Heart right ventricle (tissue), 16 donors: Measurements from ENCODE around the gene ZNF333. TPM values are rescaled to one million over a fixed set of nuclear protein-coding genes. Genes with fewer than 3 reads are reported as not detected.

Source experiments
- ATAC-seq, 8 donors: fragments of 200-7000 bp; cut with Tn5 transposase; one replicate each; pipeline ENCODE4 v1.9.1; 2020; ENCODE audit warnings: mild to moderate bottlenecking in 8 of 8, moderate library complexity in 8 of 8, moderate number of reproducible peaks in 1 of 8
- DNase-seq, 2 donors: peaks; one replicate each; pipeline ENCODE4 v3.0.0-alpha.2; 2020
- H3K27ac ChIP-seq, 10 donors: fragments of 200-600 bp; sonication (generic) in 2 of 10; one replicate each; pipeline versions ENCODE4 v1.5.0 to v1.8.0; 2020 to 2022; ENCODE audit warnings: mild to moderate bottlenecking in 3 of 10
- H3K27me3 ChIP-seq, 7 donors: fragments of 200-600 bp; one replicate each; pipeline ENCODE4 v1.8.0; 2021 to 2022; ENCODE audit warnings: mild to moderate bottlenecking in 2 of 7
- H3K36me3 ChIP-seq, 9 donors: fragments of 200-600 bp; sonication (generic) in 1 of 9; one replicate each; pipeline versions ENCODE4 v1.5.0 to v1.8.0; 2020 to 2022; ENCODE audit warnings: mild to moderate bottlenecking in 2 of 9
- H3K4me1 ChIP-seq, 9 donors: fragments of 200-600 bp; sonication (generic) in 1 of 9; one replicate each; pipeline versions ENCODE4 v1.5.0 to v1.8.0; 2020 to 2022; ENCODE audit warnings: mild to moderate bottlenecking in 4 of 9
- H3K4me3 ChIP-seq, 10 donors: fragments of 200-600 bp; sonication (generic) in 2 of 10; one replicate each; pipeline versions ENCODE4 v1.5.0 to v1.8.0; 2020 to 2022; ENCODE audit warnings: mild to moderate bottlenecking in 7 of 10, moderate library complexity in 2 of 10
- H3K9me3 ChIP-seq, 11 donors: fragments of 200-600 bp in 10 of 11; sonication (generic) in 2 of 11; one replicate each; pipeline versions ENCODE4 v1.5.0 to v1.8.0; 2013 to 2022; ENCODE audit warnings: mild to moderate bottlenecking in 2 of 11, control low read depth in 1 of 11, moderate library complexity in 1 of 11
- CTCF ChIP-seq, 9 donors: fragments of 200-600 bp; sonication (generic) in 2 of 9; IDR thresholded peaks; one replicate each; pipeline versions ENCODE4 v1.5.0 to v1.8.0; 2021 to 2022; ENCODE audit warnings: antibody characterized with exemption in 9 of 9, mild to moderate bottlenecking in 5 of 9, moderate library complexity in 1 of 9
- WGBS, 2 donors: extraction: QIAGEN DNeasy Blood & Tissue Kit; methylation state at CpG; one replicate each; pipeline ENCODE4 v1.1.7; 2013; ENCODE audit warnings: inconsistent platforms in 1 of 2; 5-methylcytosine and 5-hydroxymethylcytosine counted together
- intact Hi-C, 10 donors: fragments of 100-400 bp; cut with DNase I; formaldehyde crosslinking; loops; one replicate each; pipeline versions ENCODE4 v1.11.1 to v1.14.2; 2022
- polyA plus RNA-seq, 2 donors: library from polyadenylated mRNA; stranded (reverse); fragments of 200-250 nt; gene quantifications; one replicate each; pipeline ENCODE4 v1.2.3, GENCODE V29; 2013
- total RNA-seq, 10 donors: library from RNA; stranded (reverse); fragmentation: NEBNext Ultra II Directional in 3 of 10; extraction: Animal tissue kit (Norgen Biotek cat#: 25700) in 3 of 10; gene quantifications; one replicate each; pipeline versions ENCODE4 v1.2.1 to v1.2.4, GENCODE V29; 2021 to 2023
- donor health status: Arrhythmogenic right ventricular cardiomyopathy.
- donor health status: ischemic (EF 13 %, LVEDD 7.1; RV severe dilation, severe dysfunction).
- donor health status: healthy with polysubstance abuse.
- donor health status: DM: no; HTN: yes; CAD: no.
- donor health status: DM: no; HTN: no; CAD: no.
- donor health status: ischemic (EF 25% LVEDD 6.9; RV normal size, moderate dysfunction).
- donor health status: ischemic (EF 25% LVEDD 5.7; RV mildly dilated, moderate dysfunction).
- donor health status: healthy.
- donor health status: DM: yes; HTN: yes; CAD: no.
- donor health status: Ischemic cardiomyopathy.
- donor health status: ischemic (EF 35%, LVEDD 5.7; RV mildly dilated, moderate dysfunction).
- donor health status: nonischemic (EF 11% LVEDD 7.7; RV severe dilation, severe dysfunction).
- donor health status: DM: yes; HTN: yes; CAD: no.
- donor health status: PGD.
- donor health status: ischemic (EF 29% LVEDD 5.4; RV normal size, mild dysfunction).
- donor health status: nonischemic (EF 23%, LVEDD 6.1; RV moderate dilation, normal function).

The ZNF333 gene
- total and polyA plus RNA-seq, 12 donors = 4.2 to 12.8 (median 8.5) TPM

GRCh38 chr19:14758816-14759215, 69.0 kb downstream of the ZNF333 start:
- 28 to 38% methylated on average over 16 of the region's 16 CpGs for WGBS, 2 donors
- Histone ChIP-seq H3K9me3 (peaks cover 0 to 9% (median 0%) of the 10 kb centered on the region in 11 donors), H3K27me3 (peaks cover 0 to 10% (median 0%) of the 10 kb centered on the region in 7 donors), H3K4me1 (no peaks in the 10 kb centered on the region), H3K27ac (no peak overlapping the region), H3K4me3 (no peak overlapping the region), H3K36me3 (peaks cover 0 to 64% (median 0%) of the 10 kb centered on the region in 9 donors)
- DNase-seq (no peak), ATAC-seq (no peak)
- no peak for TF ChIP-seq CTCF (IDR thresholded peaks at IDR 0.05)
- intact Hi-C loops = no loop called here

GRCh38 chr19:14761607-14762006, 71.8 kb downstream of the ZNF333 start:
- ATAC-seq (no peak), DNase-seq (no peak)
- Histone ChIP-seq H3K27me3 (peaks cover 0 to 10% (median 0%) of the 10 kb centered on the region in 7 donors), H3K27ac (no peak overlapping the region), H3K4me3 (no peak overlapping the region), H3K36me3 (peaks cover 0 to 55% (median 0%) of the 10 kb centered on the region in 9 donors), H3K4me1 (no peaks in the 10 kb centered on the region), H3K9me3 (peaks cover 0 to 9% (median 0%) of the 10 kb centered on the region in 11 donors)
- intact Hi-C loops = loop anchor here in 1 of 10 donors (10.0 kb wide), 1 partner anchor 367 kb away; no protein-coding TSS in a partner anchor
- WGBS, 2 donors = 59 to 60% methylated on average over 5 of the region's 5 CpGs
- TF ChIP-seq CTCF (IDR thresholded peaks at IDR 0.05) = no peak

- TF ChIP-seq CTCF (IDR thresholded peaks at IDR 0.05) = no peak
- H3K4me3 ChIP-seq = no peak overlapping the region
- intact Hi-C loops = loop anchor here in 1 of 10 donors (10.0 kb wide), 1 partner anchor 367 kb away; no protein-coding TSS in a partner anchor
- H3K9me3 ChIP-seq = peaks cover 0 to 6% (median 0%) of the 10 kb centered on the region in 11 donors
- 85 to 90% methylated on average over 2 of the region's 2 CpGs for WGBS, 2 donors
- no peak for ATAC-seq
- H3K36me3 ChIP-seq = peaks cover 0 to 50% (median 0%) of the 10 kb centered on the region in 9 donors
- no peak overlapping the region for H3K27ac ChIP-seq
- H3K27me3 ChIP-seq = peaks cover 0 to 7% (median 0%) of the 10 kb centered on the region in 7 donors
- DNase-seq = no peak
- H3K4me1 ChIP-seq = no peaks in the 10 kb centered on the region
Measured at GRCh38 chr19:14762111-14762510, 72.3 kb downstream of the ZNF333 start.

GRCh38 chr19:14763497-14764145, 73.8 kb downstream of the ZNF333 start:
- no peaks in the 10 kb centered on the region for H3K4me1 ChIP-seq
- peaks cover 0 to 6% (median 0%) of the 10 kb centered on the region in 11 donors for H3K9me3 ChIP-seq
- ATAC-seq = no peak
- intact Hi-C loops = loop anchor here in 1 of 10 donors (10.0 kb wide), 1 partner anchor 369 kb away; no protein-coding TSS in a partner anchor
- H3K36me3 ChIP-seq = peaks cover 0 to 57% (median 0%) of the 10 kb centered on the region in 9 donors
- H3K27me3 ChIP-seq = peaks cover 0 to 7% (median 0%) of the 10 kb centered on the region in 7 donors
- 67 to 68% methylated on average over 4 of the region's 4 CpGs for WGBS, 2 donors
- no peak for TF ChIP-seq CTCF (IDR thresholded peaks at IDR 0.05)
- no peak overlapping the region for H3K4me3 ChIP-seq
- no peak for DNase-seq
- no peak overlapping the region for H3K27ac ChIP-seq
